ENCODE measurements around the gene NSUN5.

GRCh38 chr7:73340514-73340913 lies 31.9 kb upstream of the NSUN5 start:
- TF ChIP-seq EZH2 (IDR thresholded peaks at IDR 0.05; ENCODE audit: low read depth, unreplicated experiment): no peak
- no peak for TF ChIP-seq CTCF (conservative IDR thresholded peaks at IDR 0.05; ENCODE audit: low read depth in 2 of 2)
- TF ChIP-seq EZH2phosphoT487 (IDR thresholded peaks at IDR 0.05; ENCODE audit: unreplicated experiment): no peak
- TF ChIP-seq POLR2AphosphoS5 (IDR thresholded peaks at IDR 0.05; ENCODE audit: low read depth): no peak
- TF ChIP-seq, protein P1, sequence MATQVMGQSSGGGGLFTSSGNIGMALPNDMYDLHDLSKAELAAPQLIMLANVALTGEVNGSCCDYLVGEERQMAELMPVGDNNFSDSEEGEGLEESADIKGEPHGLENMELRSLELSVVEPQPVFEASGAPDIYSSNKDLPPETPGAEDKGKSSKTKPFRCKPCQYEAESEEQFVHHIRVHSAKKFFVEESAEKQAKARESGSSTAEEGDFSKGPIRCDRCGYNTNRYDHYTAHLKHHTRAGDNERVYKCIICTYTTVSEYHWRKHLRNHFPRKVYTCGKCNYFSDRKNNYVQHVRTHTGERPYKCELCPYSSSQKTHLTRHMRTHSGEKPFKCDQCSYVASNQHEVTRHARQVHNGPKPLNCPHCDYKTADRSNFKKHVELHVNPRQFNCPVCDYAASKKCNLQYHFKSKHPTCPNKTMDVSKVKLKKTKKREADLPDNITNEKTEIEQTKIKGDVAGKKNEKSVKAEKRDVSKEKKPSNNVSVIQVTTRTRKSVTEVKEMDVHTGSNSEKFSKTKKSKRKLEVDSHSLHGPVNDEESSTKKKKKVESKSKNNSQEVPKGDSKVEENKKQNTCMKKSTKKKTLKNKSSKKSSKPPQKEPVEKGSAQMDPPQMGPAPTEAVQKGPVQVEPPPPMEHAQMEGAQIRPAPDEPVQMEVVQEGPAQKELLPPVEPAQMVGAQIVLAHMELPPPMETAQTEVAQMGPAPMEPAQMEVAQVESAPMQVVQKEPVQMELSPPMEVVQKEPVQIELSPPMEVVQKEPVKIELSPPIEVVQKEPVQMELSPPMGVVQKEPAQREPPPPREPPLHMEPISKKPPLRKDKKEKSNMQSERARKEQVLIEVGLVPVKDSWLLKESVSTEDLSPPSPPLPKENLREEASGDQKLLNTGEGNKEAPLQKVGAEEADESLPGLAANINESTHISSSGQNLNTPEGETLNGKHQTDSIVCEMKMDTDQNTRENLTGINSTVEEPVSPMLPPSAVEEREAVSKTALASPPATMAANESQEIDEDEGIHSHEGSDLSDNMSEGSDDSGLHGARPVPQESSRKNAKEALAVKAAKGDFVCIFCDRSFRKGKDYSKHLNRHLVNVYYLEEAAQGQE (IDR thresholded peaks at IDR 0.05; ENCODE audit: unreplicated experiment): no peak
- TF ChIP-seq ETS1 (IDR thresholded peaks at IDR 0.05): no peak
- no peak for TF ChIP-seq CREB1 (CRISPR knock-in tag; IDR thresholded peaks at IDR 0.05; ENCODE audit: low read depth)
- TF ChIP-seq STAT1 (IDR thresholded peaks at IDR 0.05; ENCODE audit: unreplicated experiment): no peak
- no peak for TF ChIP-seq NANOG (IDR thresholded peaks at IDR 0.05; ENCODE audit: borderline replicate concordance)
- TF ChIP-seq JUNB (IDR thresholded peaks at IDR 0.05; ENCODE audit: unreplicated experiment): no peak
- no peak for TF ChIP-seq ZNF114 (CRISPR knock-in tag; IDR thresholded peaks at IDR 0.05)
- no peak for TF ChIP-seq ZNF331 (CRISPR knock-in tag; IDR thresholded peaks at IDR 0.05; ENCODE audit: low read depth)

Measured in GM23338 (cell line).